ENCODE measurements around the gene DLG4. TPM values are rescaled to one million over a fixed set of nuclear protein-coding genes. Genes with fewer than 3 reads are reported as not detected.

DLG4 gene
- total RNA-seq, 1 donor from 2014 or later: 18.5 TPM

Other genes starting within 250 kb of the DLG4 start
- gene ALOX12, start 223.8 kb downstream of the DLG4 start, total RNA-seq: not detected in 2 replicates
- gene RNASEK, start 207.2 kb downstream of the DLG4 start, total RNA-seq: 220 and 236 TPM in 2 replicates
- 2.2 and 2.5 TPM in 2 replicates for gene BCL6B, start 196.8 kb downstream of the DLG4 start, total RNA-seq
- gene SLC16A13, start 183.8 kb downstream of the DLG4 start, total RNA-seq: 26.1 and 31.2 TPM in 2 replicates
- gene SLC16A11, start 175.7 kb downstream of the DLG4 start, total RNA-seq: 0.15 and 0.47 TPM in 2 replicates
- not detected in 2 replicates for gene CLEC10A, start 139.6 kb downstream of the DLG4 start, total RNA-seq
- gene ASGR2, start 105.0 kb downstream of the DLG4 start, total RNA-seq: not detected in 2 replicates
- gene ASGR1, start 40.5 kb downstream of the DLG4 start, total RNA-seq: 1.5 and 2.5 TPM in 2 replicates
- 479 and 485 TPM in 2 replicates for gene ACADVL, start 102 bp upstream of the DLG4 start, total RNA-seq
- gene DVL2, start 14.7 kb upstream of the DLG4 start, total RNA-seq: 46.8 and 46.9 TPM in 2 replicates
- gene PHF23, start 19.6 kb upstream of the DLG4 start, total RNA-seq: 61.5 and 67.3 TPM in 2 replicates
- gene GABARAP, start 22.6 kb upstream of the DLG4 start, total RNA-seq: 287 and 288 TPM in 2 replicates
- gene CTDNEP1, start 31.9 kb upstream of the DLG4 start, total RNA-seq: 167 and 170 TPM in 2 replicates
- 45.0 and 50.6 TPM in 2 replicates for gene ELP5, start 32.4 kb upstream of the DLG4 start, total RNA-seq
- gene CLDN7, start 42.6 kb upstream of the DLG4 start, total RNA-seq: 0.12 and 0.49 TPM in 2 replicates
- 0.12 TPM in 1 of 2 replicates, not detected in the other for gene SLC2A4, start 61.9 kb upstream of the DLG4 start, total RNA-seq
- gene YBX2, start 74.8 kb upstream of the DLG4 start, total RNA-seq: 0.39 and 0.63 TPM in 2 replicates
- gene EIF5A, start 87.8 kb upstream of the DLG4 start, total RNA-seq: 697 and 698 TPM in 2 replicates
- gene GPS2, start 95.5 kb upstream of the DLG4 start, total RNA-seq: 88.7 and 90.6 TPM in 2 replicates
- 37.2 and 37.7 TPM in 2 replicates for gene NEURL4, start 109.5 kb upstream of the DLG4 start, total RNA-seq
- gene ACAP1, start 116.7 kb upstream of the DLG4 start, total RNA-seq: 693 and 701 TPM in 2 replicates
- 10.2 and 10.3 TPM in 2 replicates for gene KCTD11, start 132.3 kb upstream of the DLG4 start, total RNA-seq
- gene TMEM95, start 135.3 kb upstream of the DLG4 start, total RNA-seq: 0.17 TPM in 1 of 2 replicates, not detected in the other
- gene TNK1, start 161.3 kb upstream of the DLG4 start, total RNA-seq: 1.1 and 1.4 TPM in 2 replicates
- 127 and 139 TPM in 2 replicates for gene PLSCR3, start 174.7 kb upstream of the DLG4 start, total RNA-seq
- 51.6 and 53.9 TPM in 2 replicates for gene TMEM256, start 184.3 kb upstream of the DLG4 start, total RNA-seq
- gene NLGN2, start 188.0 kb upstream of the DLG4 start, total RNA-seq: 1.5 and 2.1 TPM in 2 replicates
- gene SPEM1, start 200.5 kb upstream of the DLG4 start, total RNA-seq: 0.22 TPM in 1 of 2 replicates, not detected in the other
- not detected in 2 replicates for gene SPEM2, start 205.8 kb upstream of the DLG4 start, total RNA-seq
- gene SPEM3, start 209.0 kb upstream of the DLG4 start, total RNA-seq: not detected in 2 replicates
- 16.0 and 16.3 TPM in 2 replicates for gene TMEM102, start 215.6 kb upstream of the DLG4 start, total RNA-seq
- gene FGF11, start 219.7 kb upstream of the DLG4 start, total RNA-seq: 15.0 and 15.4 TPM in 2 replicates
- 12.5 and 15.4 TPM in 2 replicates for gene CHRNB1, start 225.2 kb upstream of the DLG4 start, total RNA-seq